Neural cell (in vitro differentiated cells): Measurements from ENCODE around the gene PBX3. TPM values are rescaled to one million over a fixed set of nuclear protein-coding genes. Genes with fewer than 3 reads are reported as not detected.

ENCODE experiments used
- H2AFZ ChIP-seq: fragments of 200-600, 300-800 bp; sonication (generic), shearing (Covaris generic); 2 replicates; pipeline ENCODE4 v1.6.0; 2014; ENCODE audit warnings: low read depth, mild to moderate bottlenecking, antibody characterized with exemption, low read length, moderate library complexity
- H3F3A ChIP-seq: fragments of 200-600 bp; shearing (Covaris generic); 2 replicates; pipeline ENCODE4 v1.6.1; 2016; ENCODE audit warnings: mild to moderate bottlenecking, moderate library complexity, mixed read lengths, antibody characterized with exemption, low read length; ENCODE audit not compliant: insufficient read depth, poor library complexity, severe bottlenecking
- H3K27ac ChIP-seq: fragments of 200-600, 300-800 bp; sonication (generic), shearing (Covaris generic); 2 replicates; pipeline ENCODE4 v1.5.1; 2014; ENCODE audit warnings: mild to moderate bottlenecking, low read length, moderate library complexity
- H3K27me3 ChIP-seq: fragments of 300-800, 200-600 bp; sonication (generic), shearing (Covaris generic); 2 replicates; pipeline ENCODE4 v1.6.0; 2014; ENCODE audit warnings: mild to moderate bottlenecking, low read depth, low read length, moderate library complexity; ENCODE audit not compliant: insufficient read depth
- H3K36me3 ChIP-seq: fragments of 300-800, 200-600 bp; sonication (generic), shearing (Covaris generic); 2 replicates; pipeline ENCODE4 v1.5.1; 2014; ENCODE audit warnings: mild to moderate bottlenecking, antibody characterized with exemption, low read length, moderate library complexity; ENCODE audit not compliant: insufficient read depth
- H3K4me2 ChIP-seq: fragments of 300-800, 200-600 bp; sonication (generic), shearing (Covaris generic); 2 replicates; pipeline ENCODE4 v1.6.0; 2014; ENCODE audit warnings: mild to moderate bottlenecking, low read length
- H3K4me3 ChIP-seq: fragments of 300-800, 200-600 bp; sonication (generic), shearing (Covaris generic); 2 replicates; pipeline ENCODE4 v1.5.1; 2014; ENCODE audit warnings: mild to moderate bottlenecking, low read length, moderate library complexity
- H3K79me2 ChIP-seq: fragments of 200-600 bp; shearing (Covaris generic); replicated peaks from 2 replicates; pipeline ENCODE4 v1.6.0; 2014; ENCODE audit warnings: mild to moderate bottlenecking, low read length, moderate library complexity; ENCODE audit not compliant: insufficient read depth
- H3K9ac ChIP-seq: fragments of 300-800, 200-600 bp; sonication (generic), shearing (Covaris generic); 2 replicates; pipeline ENCODE4 v1.6.1; 2016; ENCODE audit warnings: mild to moderate bottlenecking, low read length, mixed read lengths
- H3K9me2 ChIP-seq: fragments of 200-600 bp; shearing (Covaris generic); 2 replicates; pipeline ENCODE4 v1.6.1; 2016; ENCODE audit warnings: mild to moderate bottlenecking, low read length, mixed read lengths; ENCODE audit not compliant: insufficient read depth
- H3K9me3 ChIP-seq: fragments of 200-600, 300-800 bp; sonication (generic), shearing (Covaris generic); 2 replicates; pipeline ENCODE4 v1.6.1; 2016; ENCODE audit warnings: mild to moderate bottlenecking, mixed run types, low read length, moderate library complexity, mixed read lengths
- H4K20me1 ChIP-seq: fragments of 200-600 bp; shearing (Covaris generic); 2 replicates; pipeline ENCODE4 v1.6.1; 2016; ENCODE audit warnings: mild to moderate bottlenecking, mixed run types; ENCODE audit not compliant: insufficient read depth
- CTCF ChIP-seq: fragments of 450-650 bp; IDR thresholded peaks from 2 replicates; pipeline ENCODE4 v1.5.1; 2014; ENCODE audit warnings: antibody characterized with exemption, mild to moderate bottlenecking, moderate library complexity; ENCODE audit not compliant: poor library complexity, severe bottlenecking
- EP300 ChIP-seq: fragments of 450-650 bp; conservative IDR thresholded peaks from 2 replicates; pipeline ENCODE4 v1.6.1; 2014; ENCODE audit warnings: antibody characterized with exemption, mild to moderate bottlenecking, moderate library complexity; ENCODE audit not compliant: poor library complexity, severe bottlenecking
- EZH2 ChIP-seq: fragments of 200-600, 300-800 bp; shearing (Covaris generic), sonication (generic); IDR thresholded peaks from 2 replicates; pipeline ENCODE4 v1.6.1; 2014; ENCODE audit warnings: antibody characterized with exemption, low read length, borderline replicate concordance, mild to moderate bottlenecking; ENCODE audit not compliant: insufficient read depth, poor library complexity, severe bottlenecking
- MXI1 ChIP-seq: fragments of 450-650 bp; conservative IDR thresholded peaks from 2 replicates; pipeline ENCODE4 v1.6.1; 2014; ENCODE audit warnings: antibody characterized with exemption, mild to moderate bottlenecking; ENCODE audit not compliant: poor library complexity, severe bottlenecking
- POLR2AphosphoS5 ChIP-seq: IDR thresholded peaks from 2 replicates; pipeline ENCODE4 v1.6.1; 2012
- RAD21 ChIP-seq: fragments of 450-650 bp; conservative IDR thresholded peaks from 2 replicates; pipeline ENCODE4 v1.6.1; 2014; ENCODE audit warnings: antibody characterized with exemption, mild to moderate bottlenecking, moderate library complexity
- REST ChIP-seq: IDR thresholded peaks from 2 replicates; pipeline ENCODE4 v1.6.1; 2012; ENCODE audit warnings: borderline replicate concordance
- SMC3 ChIP-seq: fragments of 450-650 bp; conservative IDR thresholded peaks from 2 replicates; pipeline ENCODE4 v1.6.1; 2014; ENCODE audit warnings: antibody characterized with exemption, mild to moderate bottlenecking, moderate library complexity; ENCODE audit not compliant: poor library complexity
- TAF1 ChIP-seq: IDR thresholded peaks from 2 replicates; pipeline ENCODE4 v1.6.1; 2012; ENCODE audit warnings: low read depth
- polyA plus RNA-seq: library from polyadenylated mRNA; depleted of rRNA; stranded (reverse); fragments of >200 nt; gene quantifications from 2 replicates; pipeline ENCODE4 v1.2.3, GENCODE V29; 2014

Gene PBX3
- polyA plus RNA-seq, 1 donor from 2014 or later = 398 TPM

- TF ChIP-seq REST (no peak), TAF1 (no peak), SMC3 (no peak), RAD21 (no peak), POLR2AphosphoS5 (no peak), EP300 (no peak), MXI1 (no peak), EZH2 (no peak), CTCF (no peak)
Observed at GRCh38 chr9:125965477-125965876, 218.3 kb downstream of the PBX3 start.

GRCh38 chr9:125966466-125966865 lies 219.3 kb downstream of the PBX3 start:
- H4K20me1 ChIP-seq = no peaks in the 10 kb centered on the region
- no peaks in the 10 kb centered on the region for H3K9me3 ChIP-seq
- H3K4me2 ChIP-seq = no peak overlapping the region
- no peak overlapping the region for H3K4me3 ChIP-seq
- H3K9ac ChIP-seq = no peak overlapping the region
- TF ChIP-seq MXI1 (no peak), CTCF (no peak), EZH2 (no peak), RAD21 (no peak), TAF1 (no peak), EP300 (no peak), POLR2AphosphoS5 (no peak), REST (no peak), SMC3 (no peak)
- no peaks in the 10 kb centered on the region for H3K27me3 ChIP-seq
- no peak overlapping the region for H3K27ac ChIP-seq
- H2AFZ ChIP-seq = no peak overlapping the region
- no peaks in the 10 kb centered on the region for H3K79me2 ChIP-seq
- no peaks in the 10 kb centered on the region for H3K9me2 ChIP-seq
- H3F3A ChIP-seq = peaks cover 5% of the 10 kb centered on the region
- H3K36me3 ChIP-seq = peaks cover 5% of the 10 kb centered on the region

More at GRCh38 chr9:125965477-125965876, 218.3 kb downstream of the PBX3 start:
- peaks cover 5% of the 10 kb centered on the region for H3F3A ChIP-seq
- H4K20me1 ChIP-seq = no peaks in the 10 kb centered on the region
- no peaks in the 10 kb centered on the region for H3K27me3 ChIP-seq
- no peak overlapping the region for H2AFZ ChIP-seq
- no peak overlapping the region for H3K9ac ChIP-seq
- no peaks in the 10 kb centered on the region for H3K9me3 ChIP-seq
- H3K36me3 ChIP-seq = peaks cover 5% of the 10 kb centered on the region
- no peak overlapping the region for H3K4me3 ChIP-seq
- H3K4me2 ChIP-seq = no peak overlapping the region
- peak overlapping the region; percentile 35 for H3K27ac ChIP-seq
- H3K79me2 ChIP-seq = no peaks in the 10 kb centered on the region
- H3K9me2 ChIP-seq = no peaks in the 10 kb centered on the region
